Measurements from ENCODE around the gene C10orf105. TPM values are rescaled to one million over a fixed set of nuclear protein-coding genes. Genes with fewer than 3 reads are reported as not detected.
A peak's percentile ranks its signal among the peaks of the same experiment; 100 is the strongest.

Gene C10orf105
- polyA plus RNA-seq, 6 donors from 2014 or later: not detected

DNA sequence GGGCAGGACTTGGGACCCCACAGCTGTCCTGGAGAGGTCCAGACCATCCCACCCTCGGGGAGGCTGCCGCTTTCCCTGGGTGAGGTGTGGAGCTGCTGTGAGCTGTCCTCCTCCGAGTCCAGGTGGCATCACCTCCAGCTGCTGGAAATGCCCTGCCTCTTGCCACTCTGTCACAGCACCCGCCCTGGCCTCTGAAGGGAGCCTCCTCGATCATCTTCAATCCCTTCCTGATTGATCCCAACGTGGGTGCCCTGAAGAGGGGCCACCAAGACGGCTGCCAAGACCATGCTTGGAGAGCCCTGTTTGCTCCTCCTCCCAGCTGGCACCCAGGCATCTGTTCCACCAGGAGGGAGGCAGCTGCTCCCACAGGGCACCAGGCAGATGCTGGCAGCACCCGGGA, 4.6 kb downstream of the C10orf105 start:
- H3K27me3 Mint-ChIP-seq: no peaks in the 10 kb centered on the region
- peak overlapping the region in 1 of 6 donors; percentile 76 for H3K27ac Mint-ChIP-seq
- H3K4me3 Mint-ChIP-seq: peak overlapping the region in 2 of 8 donors; percentile 42 to 63
- H3K36me3 Mint-ChIP-seq: no peaks in the 10 kb centered on the region
- ATAC-seq (ENCODE audit: low read depth in 2 of 2) (no peak), DNase-seq (no peak)
- no peaks in the 10 kb centered on the region for H3K9me3 Mint-ChIP-seq
- peaks cover 28 to 39% (median 28%) of the 10 kb centered on the region in 3 donors for H3K4me1 Mint-ChIP-seq

DNA sequence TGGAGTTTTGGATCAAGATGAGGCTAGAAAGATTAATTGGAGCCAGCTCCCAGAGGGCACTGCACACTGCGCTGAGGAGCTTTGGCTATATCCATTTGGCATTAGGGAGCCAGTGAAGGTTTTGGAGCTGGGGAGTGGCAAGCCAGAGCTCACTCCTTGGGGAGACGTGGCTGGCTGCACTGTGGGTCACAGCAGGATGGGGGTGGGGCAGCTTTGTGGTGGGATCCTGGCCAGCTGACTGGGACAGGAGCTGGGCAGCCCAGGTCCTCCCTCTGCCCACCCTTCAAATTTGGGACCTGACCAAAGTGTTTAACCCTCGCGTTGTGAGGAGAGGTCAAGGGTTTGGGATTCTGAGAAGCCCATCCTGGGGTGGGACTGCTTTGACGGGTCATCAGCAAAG, 5.0 kb downstream of the C10orf105 start:
- H3K4me3 Mint-ChIP-seq: peak overlapping the region in 4 of 8 donors; percentile 32 to 63 (median 44)
- no peaks in the 10 kb centered on the region for H3K27me3 Mint-ChIP-seq
- DNase-seq: no peak
- ATAC-seq (ENCODE audit: low read depth in 2 of 2): no peak
- H3K36me3 Mint-ChIP-seq: no peaks in the 10 kb centered on the region
- H3K27ac Mint-ChIP-seq: peak overlapping the region in 5 of 6 donors; percentile 65 to 86 (median 67)
- H3K4me1 Mint-ChIP-seq: peaks cover 28 to 41% (median 28%) of the 10 kb centered on the region in 3 donors
- no peaks in the 10 kb centered on the region for H3K9me3 Mint-ChIP-seq

DNA sequence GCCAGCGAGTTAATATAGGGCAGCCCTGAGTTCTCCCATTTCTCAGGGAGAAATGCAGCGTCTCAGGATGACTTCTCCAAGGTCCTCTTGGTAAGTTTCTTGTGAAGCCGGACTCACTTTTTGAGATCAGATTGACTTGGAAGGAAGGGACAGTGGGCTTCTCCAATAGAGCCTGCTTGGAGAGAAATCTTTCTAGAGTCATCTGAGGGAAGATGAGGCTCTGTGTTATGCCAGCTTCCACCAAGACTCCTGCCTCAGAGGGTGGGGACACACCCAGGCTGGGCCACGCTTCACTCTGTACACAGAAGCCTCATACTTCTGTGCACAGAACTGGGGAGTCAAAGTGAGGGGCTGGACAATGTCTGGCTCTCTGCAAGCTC, 5.6 kb downstream of the C10orf105 start:
- DNase-seq (no peak), ATAC-seq (ENCODE audit: low read depth in 2 of 2) (no peak)
- peak overlapping the region in 5 of 8 donors; percentile 29 to 64 (median 46) for H3K4me3 Mint-ChIP-seq
- H3K27ac Mint-ChIP-seq: peak overlapping the region in 5 of 6 donors; percentile 42 to 86 (median 67)
- no peaks in the 10 kb centered on the region for H3K9me3 Mint-ChIP-seq
- no peaks in the 10 kb centered on the region for H3K36me3 Mint-ChIP-seq
- H3K27me3 Mint-ChIP-seq: no peaks in the 10 kb centered on the region
- H3K4me1 Mint-ChIP-seq: peaks cover 28 to 41% (median 28%) of the 10 kb centered on the region in 3 donors

DNA sequence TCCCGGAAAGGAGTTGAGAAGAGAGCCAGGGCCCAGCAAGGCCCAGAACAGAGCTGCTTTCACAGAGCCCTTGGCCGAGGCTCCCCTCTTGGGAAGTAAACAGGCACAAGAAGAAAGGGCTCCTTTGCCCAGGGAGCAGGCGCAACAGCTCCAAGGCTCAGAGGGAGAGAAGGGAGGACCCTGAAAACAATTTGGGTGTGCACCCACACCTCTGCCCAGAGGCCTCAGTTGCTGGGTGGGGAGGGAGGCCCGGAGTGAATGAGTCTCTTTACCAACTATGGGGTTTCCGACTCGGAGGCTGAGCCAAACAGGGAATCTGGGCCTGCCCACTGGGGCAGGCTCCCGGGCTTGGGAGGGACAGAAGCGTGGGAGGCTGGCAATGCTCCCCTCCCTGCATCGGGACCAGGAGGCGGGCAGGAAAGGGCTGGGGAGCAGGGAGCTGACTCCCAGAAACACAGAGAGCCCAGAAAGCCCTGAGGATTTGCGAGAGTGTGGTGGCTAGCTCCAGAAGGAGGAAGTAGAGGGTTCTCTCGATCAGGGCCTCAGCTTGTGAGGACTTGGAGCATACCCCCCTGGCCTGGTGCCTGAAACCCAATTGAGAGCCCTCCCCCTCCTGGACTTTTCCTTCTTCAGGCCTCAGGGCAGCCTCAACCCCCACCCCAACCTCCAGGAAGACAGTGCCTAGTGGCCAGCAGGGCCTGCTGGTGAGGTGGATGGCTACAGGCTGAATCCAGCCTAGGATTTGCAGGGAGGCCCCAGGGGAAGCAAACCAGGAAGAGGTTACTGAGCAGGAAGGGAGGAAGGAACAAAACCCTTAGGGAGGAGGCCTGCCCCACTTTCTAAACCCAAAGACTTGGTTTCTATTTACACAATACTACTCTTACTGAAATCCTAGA, 6.2 kb downstream of the C10orf105 start:
- ATAC-seq (ENCODE audit: low read depth in 2 of 2): peak in 1 of 2 donors; percentile 43

DNA sequence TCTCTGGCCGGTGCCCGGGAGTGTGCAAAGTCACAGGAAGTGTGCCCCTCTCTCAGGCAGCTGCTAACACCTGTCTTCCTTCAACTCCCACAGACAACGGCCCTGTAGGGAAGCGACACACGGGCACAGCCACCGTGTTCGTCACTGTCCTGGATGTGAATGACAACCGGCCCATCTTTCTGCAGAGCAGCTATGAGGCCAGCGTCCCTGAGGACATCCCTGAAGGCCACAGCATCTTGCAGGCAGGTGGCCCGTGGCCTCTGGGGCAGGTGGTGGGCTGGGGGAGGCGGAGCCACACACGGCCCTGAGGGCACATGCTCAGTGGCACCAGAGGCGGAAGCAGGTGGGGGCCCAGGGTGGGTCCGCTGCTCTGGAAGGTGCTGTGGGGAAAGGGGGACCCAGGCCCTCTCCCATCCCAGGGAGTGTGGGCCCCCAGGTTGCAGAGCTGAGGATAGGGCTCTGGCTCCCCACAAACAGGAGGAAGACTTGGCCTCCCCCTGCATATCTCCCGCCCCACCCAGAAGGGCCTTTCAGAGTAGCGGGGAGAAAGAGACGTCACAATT, 6.9 kb downstream of the C10orf105 start:
- no peak for ATAC-seq (ENCODE audit: low read depth in 2 of 2)
- peaks cover 28 to 48% (median 36%) of the 10 kb centered on the region in 3 donors for H3K4me1 Mint-ChIP-seq

More for the DNA sequence above, 6.2 kb downstream of the C10orf105 start:
- Mint-ChIP-seq H3K9me3 (no peaks in the 10 kb centered on the region), H3K27me3 (no peaks in the 10 kb centered on the region), H3K4me1 (peaks cover 28 to 41% (median 29%) of the 10 kb centered on the region in 3 donors), H3K36me3 (no peaks in the 10 kb centered on the region), H3K4me3 (peak overlapping the region in 6 of 8 donors; percentile 7 to 79 (median 42)), H3K27ac (peak overlapping the region in 5 of 6 donors; percentile 42 to 84 (median 67))
- DNase-seq: no peak

DNA sequence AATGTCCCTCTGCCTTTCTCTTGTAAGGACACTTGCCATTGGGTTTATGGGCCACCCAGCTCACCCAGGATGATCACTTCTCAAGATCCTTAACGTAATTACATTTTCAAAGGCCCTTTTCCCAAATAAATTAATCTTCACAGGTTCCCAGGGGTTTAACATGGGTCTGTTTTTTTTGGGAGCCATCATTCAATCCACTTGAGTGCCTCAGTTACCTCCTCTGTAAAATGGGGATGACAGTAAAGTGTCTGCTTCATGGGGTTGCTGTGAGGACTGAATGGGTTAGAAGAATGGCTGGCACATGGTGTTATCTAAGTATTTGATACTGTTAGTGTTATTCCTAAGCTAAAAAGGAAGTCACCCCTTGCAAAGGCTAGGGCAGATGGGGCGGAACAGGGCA, 7.4 kb downstream of the C10orf105 start:
- peak overlapping the region in 2 of 8 donors; percentile 10 to 24 for H3K4me3 Mint-ChIP-seq
- ATAC-seq (ENCODE audit: low read depth in 2 of 2) (no peak), DNase-seq (no peak)
- peaks cover 28 to 50% (median 37%) of the 10 kb centered on the region in 3 donors for H3K4me1 Mint-ChIP-seq
- H3K27me3 Mint-ChIP-seq: no peaks in the 10 kb centered on the region
- no peaks in the 10 kb centered on the region for H3K36me3 Mint-ChIP-seq
- H3K27ac Mint-ChIP-seq: peak overlapping the region in 5 of 6 donors; percentile 29 to 87 (median 71)
- H3K9me3 Mint-ChIP-seq: no peaks in the 10 kb centered on the region

More for the DNA sequence above, 6.9 kb downstream of the C10orf105 start:
- Mint-ChIP-seq H3K9me3 (no peaks in the 10 kb centered on the region), H3K27ac (peak overlapping the region in 5 of 6 donors; percentile 29 to 85 (median 71)), H3K4me3 (peak overlapping the region in 2 of 8 donors; percentile 10 to 24), H3K36me3 (no peaks in the 10 kb centered on the region), H3K27me3 (no peaks in the 10 kb centered on the region)
- DNase-seq: no peak

DNA sequence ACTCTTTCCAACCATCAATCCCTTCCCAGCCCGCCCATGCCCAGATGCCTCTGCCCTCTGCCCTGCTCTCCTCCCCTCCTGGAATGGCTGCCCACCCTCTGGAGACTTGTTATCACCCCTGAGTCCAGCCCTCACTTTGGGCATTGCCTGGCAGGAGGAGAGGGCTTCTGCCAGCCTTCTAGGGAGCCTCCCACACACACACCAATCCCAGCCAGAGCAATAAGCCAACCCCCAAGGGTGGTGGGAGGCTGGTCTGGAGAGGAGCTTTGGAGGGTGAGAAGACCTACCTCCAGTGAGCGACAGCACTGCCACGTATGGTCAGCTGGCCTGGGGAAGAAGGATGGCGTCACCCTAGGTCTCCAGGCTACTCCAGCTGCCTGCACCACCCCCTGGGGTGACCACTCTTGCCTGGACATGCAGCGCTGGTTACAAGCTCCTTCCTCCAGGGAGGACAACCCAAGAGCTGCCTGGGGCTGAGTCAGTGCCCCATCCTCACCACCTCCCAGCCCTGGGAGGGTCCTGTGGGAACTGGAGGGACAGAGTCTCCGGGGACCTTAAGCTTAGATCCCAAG, 8.4 kb downstream of the C10orf105 start:
- H3K4me1 Mint-ChIP-seq: peaks cover 28 to 50% (median 37%) of the 10 kb centered on the region in 3 donors
- H3K27me3 Mint-ChIP-seq: no peaks in the 10 kb centered on the region
- DNase-seq: no peak
- no peak overlapping the region for H3K4me3 Mint-ChIP-seq
- no peaks in the 10 kb centered on the region for H3K9me3 Mint-ChIP-seq
- peak overlapping the region in 2 of 6 donors; percentile 4 to 76 for H3K27ac Mint-ChIP-seq
- H3K36me3 Mint-ChIP-seq: no peaks in the 10 kb centered on the region
- ATAC-seq (ENCODE audit: low read depth in 2 of 2): no peak

DNA sequence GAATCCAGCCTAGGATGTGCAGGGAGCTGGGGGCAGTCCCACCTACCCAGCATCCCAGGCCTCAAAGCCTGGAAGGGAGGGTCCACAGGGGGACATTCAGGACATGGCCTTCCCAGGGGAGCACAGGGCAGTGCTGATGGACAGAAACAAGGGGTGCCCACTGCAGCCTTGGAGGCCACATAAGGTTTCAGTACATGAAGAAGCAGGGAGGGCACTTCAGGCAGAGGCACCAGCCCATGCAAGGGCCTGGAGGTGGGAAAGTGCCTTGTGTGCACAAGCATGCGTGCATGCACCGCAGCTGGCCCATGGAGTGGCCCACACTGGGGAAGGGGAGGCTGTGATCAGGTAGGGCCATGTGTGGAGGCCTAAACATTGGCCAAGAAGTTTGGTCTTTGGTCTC, 9.1 kb downstream of the C10orf105 start:
- H3K9me3 Mint-ChIP-seq: no peaks in the 10 kb centered on the region
- DNase-seq: no peak

DNA sequence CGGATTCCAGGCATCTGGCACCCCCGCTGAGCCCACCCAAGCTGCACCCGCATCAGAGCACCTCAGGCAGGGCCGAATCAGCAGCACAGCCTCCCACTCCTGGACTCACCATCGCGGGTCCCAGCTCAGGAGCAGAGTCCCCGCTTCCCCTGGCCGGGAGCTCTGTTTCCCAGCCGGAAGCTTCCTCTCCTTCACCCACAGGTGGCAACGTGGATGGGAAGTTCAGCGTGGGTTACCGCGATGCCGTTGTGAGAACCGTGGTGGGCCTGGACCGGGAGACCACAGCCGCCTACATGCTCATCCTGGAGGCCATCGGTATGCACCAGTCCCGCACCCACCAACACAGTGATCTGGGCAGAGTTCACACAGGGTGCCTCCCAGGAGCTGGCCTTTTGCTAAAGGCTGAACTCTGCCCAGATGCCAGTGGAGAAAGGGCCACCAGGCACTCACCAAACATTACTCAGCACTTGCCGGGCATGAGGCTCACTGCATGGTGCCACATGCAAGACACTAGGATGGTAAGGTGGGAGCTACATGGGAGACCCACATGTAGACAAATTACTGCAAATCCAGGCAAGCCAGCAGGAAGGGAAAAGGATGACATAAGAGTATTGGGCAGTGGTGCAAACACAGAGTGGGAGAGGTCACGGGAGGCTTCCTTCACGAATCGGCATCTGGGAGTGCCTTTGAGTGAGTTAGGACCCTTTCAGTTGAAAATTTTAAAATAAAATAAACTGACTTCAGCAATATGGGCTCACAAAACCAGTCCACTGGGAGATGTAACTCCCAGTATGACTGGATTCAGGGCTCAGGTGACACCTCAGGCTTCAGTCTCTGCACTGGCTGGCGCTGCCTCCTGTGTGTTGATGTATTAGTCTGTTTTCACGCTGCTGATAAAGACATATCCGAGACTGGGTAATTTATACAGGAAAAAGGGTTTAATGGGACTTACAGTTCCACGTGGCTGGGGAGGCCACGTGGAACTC, 10.4 kb downstream of the C10orf105 start:
- peaks cover 19 to 36% (median 32%) of the 10 kb centered on the region in 3 donors for H3K4me1 Mint-ChIP-seq
- ATAC-seq (ENCODE audit: low read depth in 2 of 2): no peak

More for the DNA sequence above, 9.1 kb downstream of the C10orf105 start:
- Mint-ChIP-seq H3K4me1 (peaks cover 25 to 48% (median 37%) of the 10 kb centered on the region in 3 donors), H3K4me3 (peak overlapping the region in 1 of 8 donors; percentile 18), H3K36me3 (no peaks in the 10 kb centered on the region), H3K27ac (no peak overlapping the region), H3K27me3 (no peaks in the 10 kb centered on the region)
- ATAC-seq (ENCODE audit: low read depth in 2 of 2): no peak

DNA sequence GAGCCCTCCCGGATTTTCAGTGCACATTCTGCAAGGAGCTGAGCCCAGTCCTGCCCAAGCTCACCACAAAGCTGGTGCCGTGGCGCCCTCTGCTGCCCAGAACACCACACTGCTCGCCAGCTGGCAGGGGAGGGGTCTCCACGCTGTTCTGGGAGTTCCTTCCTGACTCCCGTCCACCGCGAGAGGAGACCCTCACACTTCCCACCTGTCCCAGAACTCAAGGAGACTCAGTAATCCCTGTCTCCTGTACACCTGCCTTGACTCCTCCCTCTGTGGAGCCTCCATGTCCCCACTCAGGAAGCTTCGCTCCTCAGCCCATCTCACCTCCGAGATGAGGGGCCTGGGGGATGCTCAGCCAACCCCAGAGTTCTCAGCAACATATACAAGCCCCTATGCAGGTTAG, 11.3 kb downstream of the C10orf105 start:
- ATAC-seq (ENCODE audit: low read depth in 2 of 2) (peak; percentile 67 to 81), DNase-seq (peak; percentile 53)
- Mint-ChIP-seq H3K4me1 (peaks cover 11 to 27% (median 23%) of the 10 kb centered on the region in 3 donors), H3K27me3 (peaks cover 0 to 2% (median 0%) of the 10 kb centered on the region in 3 donors), H3K36me3 (no peaks in the 10 kb centered on the region), H3K9me3 (no peaks in the 10 kb centered on the region), H3K4me3 (no peak overlapping the region), H3K27ac (peak overlapping the region in 1 of 6 donors; percentile 20)

More for the DNA sequence above, 10.4 kb downstream of the C10orf105 start:
- Mint-ChIP-seq H3K27ac (peak overlapping the region in 3 of 6 donors; percentile 20 to 81 (median 79)), H3K27me3 (no peaks in the 10 kb centered on the region), H3K9me3 (no peaks in the 10 kb centered on the region), H3K4me3 (no peak overlapping the region), H3K36me3 (no peaks in the 10 kb centered on the region)
- no peak for DNase-seq

DNA sequence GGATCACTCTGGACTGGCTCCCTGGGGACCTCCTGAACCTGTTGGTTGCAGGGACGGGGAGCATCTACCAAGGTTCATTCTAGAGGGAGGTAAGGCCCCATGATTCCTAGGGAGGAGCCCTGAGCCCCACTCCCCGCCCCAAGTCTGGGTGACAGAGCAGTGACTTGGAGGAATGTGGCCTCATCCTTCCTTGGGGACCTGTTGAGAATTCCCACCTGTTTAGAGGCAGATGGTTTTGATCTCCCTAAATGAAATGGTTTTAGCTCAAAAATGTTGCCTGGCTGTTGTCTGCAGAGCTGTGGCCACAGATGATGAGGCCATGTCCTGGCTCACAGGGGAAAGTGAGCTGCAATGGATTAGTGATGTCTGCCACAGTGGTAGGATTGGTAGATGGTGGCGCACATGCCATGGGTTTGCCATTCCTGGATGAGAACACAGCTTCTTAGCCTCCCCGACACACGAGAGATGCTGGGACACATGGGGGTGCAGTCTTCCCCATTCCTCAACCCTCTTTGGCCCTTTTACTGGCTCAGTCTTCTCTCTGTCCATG, 12.3 kb downstream of the C10orf105 start:
- no peak for DNase-seq
- H3K27ac Mint-ChIP-seq: peak overlapping the region in 1 of 6 donors; percentile 91

More for the DNA sequence above, 12.3 kb downstream of the C10orf105 start:
- H3K27me3 Mint-ChIP-seq: peaks cover 0 to 9% (median 0%) of the 10 kb centered on the region in 3 donors
- H3K4me1 Mint-ChIP-seq: peaks cover 1 to 17% (median 13%) of the 10 kb centered on the region in 3 donors
- ATAC-seq (ENCODE audit: low read depth in 2 of 2): no peak
- no peaks in the 10 kb centered on the region for H3K36me3 Mint-ChIP-seq
- no peaks in the 10 kb centered on the region for H3K9me3 Mint-ChIP-seq
- no peak overlapping the region for H3K4me3 Mint-ChIP-seq

Data from naive B cell (primary cell).